HG03060 (cell line): ENCODE data around the gene KRTAP4-3.
"Not testable (repeated sequence)": the region's sequence is repeated elsewhere in the genome, so short reads cannot be mapped to it uniquely, and the experiment has no call there.

ENCODE experiments used
- ATAC-seq: cut with Tn5 transposase; IDR thresholded peaks from one replicate; pipeline ENCODE4 v1.9.1; 2021; ENCODE audit warnings: low read depth, moderate number of reproducible peaks; ENCODE audit not compliant: unreplicated experiment

KRTAP4-3 gene

DNA sequence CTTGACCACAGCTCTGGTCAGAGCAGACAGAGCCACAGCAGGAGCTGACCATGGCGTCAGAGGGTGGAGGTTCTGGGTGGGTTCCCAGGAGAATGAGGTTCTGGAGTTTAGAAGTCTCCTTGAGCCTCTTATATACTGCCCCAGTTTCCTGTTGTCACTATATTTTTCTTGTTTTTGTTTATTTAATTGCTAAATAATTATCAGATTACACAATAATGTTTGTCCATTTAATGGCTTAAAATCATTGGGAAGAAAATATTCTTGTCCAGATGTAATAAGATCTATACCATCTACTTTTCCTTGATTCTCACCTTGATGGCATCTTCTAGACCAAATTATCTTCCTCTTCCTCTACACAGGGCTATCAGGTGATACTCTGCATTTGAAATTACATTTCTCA is at the start of gene KRTAP4-3:
KRTAP4-3 (minus strand) TSS at position 101 of the 400 bp plus-strand sequence; CDS start at position 52, 49 bp downstream.
- no peak for ATAC-seq

DNA sequence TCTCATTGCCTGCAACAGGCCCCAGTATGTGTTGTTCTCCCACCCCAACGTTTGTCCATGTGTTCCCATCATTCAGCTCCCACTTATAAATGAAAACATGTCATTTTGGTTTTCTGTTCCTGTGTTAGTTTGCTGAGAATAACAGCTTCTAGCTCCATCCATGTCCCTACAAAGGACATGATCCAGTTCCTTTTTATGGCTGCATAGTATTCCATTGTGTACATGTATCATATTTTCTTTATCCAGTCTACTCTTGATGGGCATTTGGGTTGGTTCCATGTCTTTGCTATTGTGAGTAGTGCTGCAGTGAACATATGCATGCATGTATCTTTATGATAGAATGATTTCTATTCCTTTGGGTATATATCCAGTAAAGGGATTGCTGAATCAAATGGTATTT is 47.7 kb upstream of the KRTAP4-3 start:
- no peak for ATAC-seq

- no peak for ATAC-seq
Measured at GRCh38 chr17:41212524-41213169, 44.6 kb upstream of the KRTAP4-3 start.

DNA sequence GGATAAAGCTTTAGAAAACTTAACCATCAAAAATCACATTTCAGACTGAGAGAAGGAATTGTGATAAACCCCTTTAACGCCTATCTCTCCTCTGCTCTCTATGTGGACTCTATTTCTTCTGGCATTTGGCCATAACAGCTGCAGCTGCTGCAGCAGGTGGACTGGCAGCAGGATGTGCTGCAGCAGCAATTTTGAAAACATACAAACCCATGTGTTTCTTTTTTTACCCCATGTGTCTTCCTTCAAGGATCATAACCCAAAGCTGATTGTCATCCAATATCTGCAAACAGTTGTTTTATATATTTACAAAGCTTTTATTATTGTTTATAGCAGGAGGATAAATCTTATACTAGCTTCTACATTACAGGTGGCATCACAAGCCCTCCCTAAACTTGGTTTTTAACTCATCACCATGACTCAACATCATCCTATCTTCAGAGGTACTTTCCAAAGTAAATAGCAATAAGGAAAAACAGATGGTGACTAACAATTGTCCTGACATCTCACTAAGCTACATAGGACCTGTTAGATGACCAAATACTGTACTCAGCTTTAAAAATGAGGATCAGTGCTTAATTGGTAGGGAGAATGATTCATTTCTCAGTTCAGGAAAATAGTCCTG is 43.9 kb upstream of the KRTAP4-3 start:
- no peak for ATAC-seq

DNA sequence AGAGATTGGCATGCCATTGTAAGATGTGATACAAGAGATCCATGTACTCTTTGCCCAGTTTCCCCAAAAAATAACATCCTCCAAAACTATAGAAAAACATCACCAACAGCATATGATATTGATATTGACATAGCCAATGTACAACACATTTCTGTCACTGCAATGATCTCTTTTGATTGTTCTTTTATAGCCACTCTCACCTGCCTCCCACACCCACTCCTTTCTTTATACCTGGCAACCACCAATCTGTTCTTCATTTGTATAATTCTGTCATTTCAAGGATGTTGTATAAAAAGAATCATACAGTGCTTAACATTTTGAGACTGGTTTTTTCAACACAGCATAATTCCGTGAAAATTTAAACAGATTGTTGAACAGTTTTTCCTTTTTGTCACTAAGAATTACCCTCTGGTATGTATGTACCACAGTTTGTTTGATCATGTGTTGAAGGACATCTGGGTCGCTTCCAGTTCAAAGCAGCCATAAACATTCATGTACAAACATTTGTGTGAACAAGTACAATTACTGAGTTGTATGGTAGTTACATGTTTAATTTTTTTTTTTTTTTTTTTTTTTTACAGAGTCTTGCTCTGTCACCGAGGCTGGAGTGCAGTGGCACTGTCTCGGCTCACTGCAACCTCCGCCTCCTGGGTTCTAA is 31.5 kb upstream of the KRTAP4-3 start:
- ATAC-seq: no peak

DNA sequence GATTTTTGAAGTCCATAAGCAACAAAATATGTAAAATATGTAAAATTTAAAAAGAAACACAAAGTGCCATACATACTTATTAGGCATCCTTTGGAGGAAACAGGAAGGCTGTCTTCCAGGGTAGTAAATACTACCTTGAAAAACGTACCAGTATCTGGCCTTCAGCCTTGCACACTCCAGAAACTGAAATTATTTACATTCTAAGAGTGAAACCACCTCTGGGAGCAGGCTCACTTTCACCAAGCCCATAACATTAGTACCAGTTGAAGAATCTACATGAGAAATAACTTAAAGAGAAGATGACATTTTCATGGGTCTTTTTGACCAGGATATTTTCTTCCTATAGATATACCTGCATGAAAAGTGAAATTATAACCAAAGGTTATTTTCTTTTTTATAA is 28.0 kb upstream of the KRTAP4-3 start:
- no peak for ATAC-seq

DNA sequence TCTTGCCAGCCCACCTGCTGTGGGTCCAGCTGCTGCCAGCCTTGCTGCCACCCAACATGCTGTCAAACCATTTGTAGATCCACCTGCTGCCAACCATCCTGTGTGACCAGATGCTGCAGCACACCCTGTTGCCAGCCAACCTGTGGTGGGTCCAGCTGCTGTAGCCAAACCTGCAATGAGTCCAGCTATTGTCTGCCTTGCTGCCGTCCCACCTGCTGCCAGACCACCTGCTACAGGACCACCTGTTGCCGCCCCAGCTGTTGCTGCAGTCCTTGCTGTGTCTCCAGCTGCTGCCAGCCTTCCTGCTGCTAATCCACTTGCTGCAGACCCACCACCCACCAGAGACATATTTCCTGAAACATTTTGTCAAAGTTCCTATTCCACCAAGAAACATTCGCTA is 22.3 kb upstream of the KRTAP4-3 start:
- no peak for ATAC-seq

- not testable (repeated sequence) for ATAC-seq
Measured at GRCh38 chr17:41189837-41190318, 21.9 kb upstream of the KRTAP4-3 start, which contains the start of gene KRTAP9-1. Gene KRTAP9-1, plus strand, starts transcription at chr17:41189887. Its CDS starts 0 bp downstream, at chr17:41189887.

DNA sequence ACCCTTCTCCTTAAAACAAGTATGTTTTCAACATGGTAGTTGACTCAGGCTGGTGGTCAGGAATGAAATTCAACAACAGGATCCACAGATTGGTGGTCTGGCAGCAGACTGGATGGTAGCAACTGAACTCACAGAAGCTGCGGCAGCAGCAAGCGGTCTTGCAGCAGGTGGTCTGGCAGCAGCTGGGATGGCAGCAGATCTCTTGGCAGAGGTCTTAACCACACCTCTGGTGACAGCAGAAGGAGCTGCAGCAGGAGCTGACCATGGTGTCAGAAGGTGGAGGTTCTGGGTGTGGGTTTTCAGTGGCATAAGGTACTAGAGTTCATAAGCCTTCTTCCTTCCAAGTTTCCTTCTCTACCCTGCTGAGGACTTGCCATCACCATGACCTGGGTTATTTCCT is 18.9 kb upstream of the KRTAP4-3 start:
- no peak for ATAC-seq

DNA sequence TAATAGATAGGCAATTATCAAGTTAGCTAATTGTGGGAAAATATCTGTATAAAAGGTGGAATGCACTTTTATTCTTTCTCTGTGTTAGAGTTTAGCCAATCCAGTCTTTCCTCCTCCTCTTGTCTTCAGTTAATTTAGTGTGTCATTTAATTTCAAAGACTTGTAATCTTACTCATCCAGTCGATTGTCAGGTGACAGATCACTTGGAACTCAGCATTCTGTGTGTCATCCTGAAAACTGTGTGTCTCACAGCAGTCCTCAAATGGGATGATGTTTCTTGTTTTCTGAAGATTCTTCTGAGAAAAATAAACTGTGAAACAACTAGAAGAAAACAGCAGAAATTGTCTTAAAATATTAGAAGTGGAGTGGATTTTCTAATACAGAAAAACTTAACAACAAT is 17.0 kb upstream of the KRTAP4-3 start:
- ATAC-seq: no peak

DNA sequence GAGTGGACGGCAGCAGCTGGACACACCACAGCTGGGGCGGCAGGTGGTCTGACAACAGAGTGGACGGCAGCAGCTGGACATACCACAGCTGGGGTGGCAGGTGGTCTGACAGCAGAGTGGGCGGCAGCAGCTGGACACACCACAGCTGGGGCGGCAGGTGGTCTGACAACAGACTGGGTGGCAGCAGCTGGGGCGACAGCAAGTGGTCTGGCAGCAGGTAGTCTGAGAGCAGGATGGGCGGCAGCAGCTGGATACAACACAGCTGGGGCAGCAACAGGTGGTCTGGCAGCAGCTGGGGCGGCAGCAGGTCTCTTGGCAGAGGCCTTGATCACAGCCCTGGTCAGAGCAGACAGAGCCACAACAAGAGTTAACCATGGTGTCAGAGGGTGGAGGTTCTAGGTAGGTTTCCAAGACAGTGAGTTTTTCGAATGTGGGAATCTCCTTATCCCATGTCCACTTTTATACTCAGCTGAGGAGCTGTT is 16.5 kb upstream of the KRTAP4-3 start, which contains the start of gene KRTAP4-1:
KRTAP4-1 (minus strand) TSS at position 432 of the 482 bp plus-strand sequence; CDS start at position 375, 57 bp downstream.
- ATAC-seq: no peak

DNA sequence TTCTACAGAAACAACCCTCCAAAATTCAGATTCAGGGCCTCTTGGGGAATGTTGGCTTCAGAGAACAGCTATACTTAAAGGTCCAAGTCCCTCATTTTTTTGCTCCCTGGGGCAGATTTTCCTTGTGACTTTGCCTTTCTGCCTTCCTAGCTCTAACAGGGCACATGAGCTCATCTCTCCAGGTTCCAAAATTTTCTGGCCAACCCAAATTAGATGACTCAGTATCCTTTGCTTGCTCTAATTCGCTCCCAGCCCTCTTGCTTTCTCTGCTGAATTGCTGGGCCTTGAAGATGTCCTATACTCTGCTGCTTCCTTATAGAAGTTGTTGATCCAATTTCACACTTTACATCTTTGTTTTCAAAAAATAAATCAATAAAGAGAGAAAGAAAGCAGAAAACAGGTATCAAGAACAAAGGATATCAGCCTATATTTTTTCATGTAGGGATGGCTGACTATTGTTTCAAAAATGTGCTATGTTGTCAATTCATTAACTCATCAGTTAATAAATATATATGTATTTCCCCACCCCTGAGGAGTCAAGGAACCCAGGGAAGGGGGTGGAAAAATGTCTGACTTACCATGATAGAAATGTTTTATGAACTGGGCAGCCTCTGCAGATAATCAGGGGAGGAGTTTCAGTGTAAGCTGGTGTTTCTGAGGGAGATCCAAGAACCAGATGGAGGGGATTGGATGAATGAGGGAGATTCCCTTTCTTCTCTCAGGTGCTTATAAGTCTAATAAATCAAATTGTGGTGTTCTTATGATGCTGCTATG is 11.0 kb upstream of the KRTAP4-3 start:
- ATAC-seq: no peak

- ATAC-seq: no peak
Measured at GRCh38 chr17:41178341-41178740, 10.3 kb upstream of the KRTAP4-3 start.

- no peak for ATAC-seq
Measured at GRCh38 chr17:41177727-41178271, 9.8 kb upstream of the KRTAP4-3 start, which contains the start of gene KRTAP4-2. Gene KRTAP4-2, minus strand, starts transcription at chr17:41178221. Its CDS starts 57 bp downstream, at chr17:41178164.

DNA sequence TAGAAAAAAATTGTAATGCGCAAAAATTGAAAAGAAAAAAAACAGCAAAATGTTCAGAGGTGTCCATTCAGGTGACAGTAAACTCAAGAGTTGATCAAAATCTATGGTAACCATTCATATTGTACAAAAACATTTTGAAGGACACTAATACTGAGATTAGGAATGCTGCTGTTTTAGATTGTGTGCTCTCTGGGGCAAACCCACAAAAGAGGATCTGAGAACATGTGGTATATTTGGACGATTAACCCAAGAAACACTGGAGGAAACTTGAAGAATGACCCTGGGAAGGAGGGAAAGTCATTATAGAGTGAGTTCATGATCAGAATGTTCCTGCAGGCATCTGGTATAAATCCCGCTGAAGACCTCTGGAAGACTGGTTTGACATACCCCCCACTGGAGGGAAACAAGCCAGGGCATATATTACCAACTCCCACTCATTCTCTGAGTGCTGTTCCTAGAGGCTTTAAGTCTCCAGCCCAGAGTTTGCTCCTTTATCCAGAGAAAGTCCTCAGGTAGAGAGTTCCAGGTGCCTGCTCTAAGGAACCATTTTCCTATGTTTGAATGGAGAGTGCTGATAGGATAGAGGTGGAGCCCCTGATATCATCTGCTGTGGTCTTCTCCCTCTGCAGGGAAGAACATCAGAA is 8.8 kb upstream of the KRTAP4-3 start:
- no peak for ATAC-seq

- ATAC-seq: no peak
Measured at GRCh38 chr17:41171886-41172285, 3.9 kb upstream of the KRTAP4-3 start.

DNA sequence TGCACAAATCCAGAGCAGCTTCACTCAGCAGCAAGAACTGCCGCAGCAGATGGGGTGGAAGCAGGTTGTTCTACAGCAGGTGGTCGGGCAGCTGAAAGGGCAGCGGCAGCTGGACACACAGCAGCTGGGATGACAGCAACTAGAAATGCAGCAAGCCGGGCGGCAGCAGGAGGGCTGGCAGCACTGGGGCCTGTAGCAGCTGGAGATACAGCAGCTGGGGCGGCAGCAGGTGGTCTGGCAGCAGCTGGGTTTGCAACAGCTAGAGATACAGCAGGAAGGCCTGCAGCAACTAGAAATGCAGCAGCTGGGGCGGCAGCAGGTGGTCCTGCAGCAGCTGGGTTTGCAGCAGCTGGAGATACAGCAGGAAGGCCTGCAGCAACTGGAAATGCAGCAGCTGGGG is 460 bp downstream of the KRTAP4-3 start:
- ATAC-seq: no peak

DNA sequence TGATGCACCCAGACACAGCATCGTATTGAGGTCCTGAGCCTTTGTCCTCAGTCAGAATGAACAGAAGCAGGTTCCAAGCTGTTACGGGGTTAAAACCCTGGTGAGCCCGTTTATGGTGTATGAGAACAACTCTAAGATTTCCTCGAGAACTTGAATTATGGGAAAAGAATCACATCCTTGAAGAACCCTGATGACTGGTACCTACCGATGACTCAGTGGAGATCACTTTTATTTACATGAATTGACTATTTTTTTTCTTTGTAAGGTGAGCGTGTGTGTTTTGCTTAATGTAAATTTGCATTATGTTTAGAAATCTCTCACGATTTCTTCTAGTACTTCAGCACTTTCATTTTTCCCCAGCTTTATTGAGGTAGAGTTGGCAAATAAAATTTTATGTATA is 4.2 kb downstream of the KRTAP4-3 start:
- ATAC-seq: no peak

- ATAC-seq: no peak
Measured at GRCh38 chr17:41160648-41161047, 7.4 kb downstream of the KRTAP4-3 start, which contains the start of gene KRTAP4-4. Gene KRTAP4-4, minus strand, starts transcription at chr17:41160748. Its CDS starts 57 bp downstream, at chr17:41160691.
